ENCODE results near the gene C1QL4.
A peak's percentile ranks its signal among the peaks of the same experiment; 100 is the strongest.

The C1QL4 gene

DNA sequence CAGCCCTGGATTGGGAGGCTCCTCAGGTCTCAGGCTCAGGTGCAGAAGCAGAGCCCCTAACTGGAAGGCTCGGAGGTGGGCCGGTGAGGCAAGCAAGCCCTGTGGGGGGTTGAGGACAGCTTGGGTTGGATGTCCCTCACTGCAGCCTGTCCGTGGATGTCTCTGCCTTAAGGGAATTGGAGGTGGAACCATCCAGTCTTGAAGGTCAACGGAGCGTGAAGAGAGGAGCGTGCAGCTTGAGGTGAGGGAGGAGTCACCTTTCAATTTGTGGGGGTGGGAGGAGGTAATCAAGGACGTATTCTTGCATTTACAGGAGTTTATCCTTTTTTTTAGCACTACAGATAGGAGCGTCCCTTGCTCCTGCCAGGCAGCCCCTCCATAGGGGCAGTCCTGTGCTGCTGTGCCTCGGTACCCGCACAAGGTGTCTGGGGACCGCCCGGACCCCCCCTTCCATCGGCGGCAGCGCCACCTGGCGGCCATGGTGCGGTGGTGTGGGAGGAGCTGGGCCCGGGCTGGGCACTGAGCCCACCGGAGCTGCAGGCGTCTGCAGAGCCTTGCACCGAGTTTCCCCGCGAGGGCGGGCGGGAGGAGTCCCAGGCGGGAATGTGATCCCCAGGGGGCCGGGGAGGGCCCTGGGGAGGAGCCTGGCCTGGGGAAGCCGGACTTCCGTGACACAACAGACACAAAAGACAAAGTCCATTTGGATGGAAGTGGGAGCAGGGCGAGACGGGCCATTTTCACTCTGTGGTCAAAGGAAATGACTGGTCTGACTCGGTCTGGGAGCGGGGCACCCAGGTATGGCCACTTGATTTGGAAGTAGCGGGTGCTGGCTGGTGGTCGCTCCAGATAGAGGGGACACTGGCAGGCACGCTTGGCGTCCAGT is 10.6 kb upstream of the C1QL4 start:
- DNase-seq (ENCODE audit: low read depth), result peak; percentile 74
- peak; percentile 79 for TF ChIP-seq CTCF (conservative IDR thresholded peaks at IDR 0.05; ENCODE audit: low read length)
- peak overlapping the region; percentile 43 for H3K4me3 ChIP-seq (ENCODE audit: low read length)

DNA sequence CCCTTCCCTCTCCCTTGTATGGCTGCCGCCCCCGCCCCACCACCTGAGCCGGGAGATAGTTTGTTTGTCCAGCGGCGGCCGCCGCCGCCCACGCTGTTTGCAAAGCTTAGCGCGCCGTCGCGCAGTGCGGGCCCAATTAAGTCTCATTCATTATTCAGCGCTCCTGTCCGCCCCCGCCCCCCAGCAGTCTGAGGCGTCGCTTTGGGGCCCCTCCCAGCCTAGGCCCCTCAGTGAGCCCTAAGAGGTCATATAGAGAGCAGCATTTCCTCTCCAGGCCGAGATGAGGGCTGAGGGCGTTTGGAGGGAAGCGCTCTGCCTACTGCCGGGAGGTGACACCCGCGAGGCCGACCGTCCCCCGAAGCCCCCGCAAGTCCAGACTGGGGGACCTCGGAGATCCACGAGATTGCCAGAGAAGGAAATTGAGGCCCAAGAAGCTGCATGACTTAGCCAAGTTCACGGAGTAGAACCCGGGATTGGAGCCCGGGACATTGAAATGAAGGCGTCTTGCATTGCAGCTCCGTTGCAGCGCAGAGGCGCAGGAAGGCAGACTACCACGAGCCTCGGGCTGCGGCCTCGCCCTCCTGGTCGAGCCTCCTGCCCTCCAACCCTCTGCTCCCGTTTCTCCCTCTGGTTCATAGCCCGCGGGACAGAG is 9.8 kb upstream of the C1QL4 start, which contains the start of gene DNAJC22:
TSS of gene DNAJC22 (plus strand) at position 230 of the 652 bp plus-strand sequence. CDS start 1,985 bp downstream, outside the sequence.
- DNase-seq (ENCODE audit: low read depth), result no peak
- peak within 1 kb of the TSS; percentile 54 for H3K4me3 ChIP-seq (ENCODE audit: low read length)
- no peak for TF ChIP-seq CTCF (conservative IDR thresholded peaks at IDR 0.05; ENCODE audit: low read length)

DNA sequence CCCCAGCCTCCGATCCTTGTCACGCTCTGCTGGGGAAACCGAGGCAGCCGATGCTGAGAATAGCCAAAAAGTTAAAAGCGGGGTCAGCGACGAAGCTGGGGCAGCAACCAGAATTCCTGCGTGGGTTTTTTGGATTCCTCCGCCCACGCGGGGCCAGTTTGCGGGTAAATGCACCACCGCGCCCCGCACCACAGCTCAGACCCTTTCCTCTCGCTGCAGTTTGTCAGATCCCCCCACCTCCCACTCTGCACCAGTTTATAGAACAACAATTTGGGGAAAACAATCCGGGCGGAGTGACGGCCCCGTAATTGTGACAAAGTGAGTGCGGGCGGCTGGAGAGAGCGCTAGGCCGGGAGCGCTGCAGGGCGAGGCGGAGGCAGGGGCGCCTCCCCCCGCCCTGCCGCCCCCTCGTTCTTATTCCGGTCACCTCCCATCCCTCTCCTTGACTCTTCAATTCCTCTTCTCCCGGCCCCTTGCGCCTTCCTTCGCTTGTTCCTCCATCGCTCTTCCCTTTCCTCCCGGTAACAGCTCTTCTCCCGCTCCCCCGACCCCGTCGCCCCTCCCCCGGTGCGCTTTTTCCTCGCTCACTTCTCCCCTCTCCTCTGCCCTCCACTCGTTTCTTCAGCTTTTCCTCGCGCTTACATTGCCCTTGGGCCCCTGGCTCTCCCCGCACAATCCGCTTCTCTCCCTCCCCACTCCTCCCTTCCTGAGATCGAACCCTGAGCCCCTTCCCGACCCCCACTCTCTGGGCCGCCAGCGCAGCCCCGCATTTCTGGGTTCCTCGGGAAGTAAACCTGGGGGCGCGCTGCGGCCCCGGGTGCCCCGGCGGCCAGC is 9.1 kb upstream of the C1QL4 start:
- TF ChIP-seq CTCF (conservative IDR thresholded peaks at IDR 0.05; ENCODE audit: low read length), result no peak
- peak overlapping the region; percentile 54 for H3K4me3 ChIP-seq (ENCODE audit: low read length)
- no peak for DNase-seq (ENCODE audit: low read depth)

- peak overlapping the region; percentile 54 for H3K4me3 ChIP-seq (ENCODE audit: low read length)
- no peak for TF ChIP-seq CTCF (conservative IDR thresholded peaks at IDR 0.05; ENCODE audit: low read length)
- DNase-seq (ENCODE audit: low read depth), result no peak
Measured at GRCh38 chr12:49345051-49345824, 8.2 kb upstream of the C1QL4 start.

GRCh38 chr12:49344486-49345050 is 7.6 kb upstream of the C1QL4 start:
- TF ChIP-seq CTCF (conservative IDR thresholded peaks at IDR 0.05; ENCODE audit: low read length), result no peak
- H3K4me3 ChIP-seq (ENCODE audit: low read length), result no peak overlapping the region
- no peak for DNase-seq (ENCODE audit: low read depth)

Data from AG10803 (cell line).